GM12878 (cell line): ENCODE data around the gene ATOSA. TPM values are rescaled to one million over a fixed set of nuclear protein-coding genes. Genes with fewer than 3 reads are reported as not detected.

Experiments
- ATAC-seq: fragments of 200-7000 bp; cut with Tn5 transposase; 3 replicates; pipeline ENCODE4 v1.9.1; 2020; ENCODE audit warnings: mild to moderate bottlenecking, moderate library complexity
- BruUV-seq: library from RNA; stranded (reverse); fragments of 400-500 nt; replicated peaks from 2 replicates; lab custom pipeline; 2021; lab: Mats Ljungman, UMichigan
- CTCF ChIA-PET: fragments of 300-600 bp; sonication (Branson Sonifier 250); formaldehyde crosslinking; extraction: SDS; loops from one replicate; lab custom pipeline; 2021; ENCODE audit warnings: inconsistent platforms; lab: Yijun Ruan, JAX
- POLR2A ChIA-PET: fragments of 350-600 bp; formaldehyde crosslinking; extraction: SDS; loops from one replicate; lab custom pipeline; 2021; ENCODE audit warnings: inconsistent platforms; lab: Charles Lee
- RAD21 ChIA-PET: fragments of 300-600 bp; sonication (Branson Sonifier 250); formaldehyde crosslinking; loops from one replicate; lab custom pipeline; 2023; ENCODE audit warnings: antibody characterized with exemption; ENCODE audit not compliant: unreplicated experiment; lab: Charles Lee
- SMC1A ChIA-PET: fragments of 300-600 bp; sonication (Branson Sonifier 250); formaldehyde crosslinking; loops from one replicate; lab custom pipeline; 2023; ENCODE audit not compliant: unreplicated experiment, uncharacterized antibody; lab: Charles Lee
- DNase-seq: peaks from one replicate; pipeline ENCODE4 v3.0.0-alpha.2; 2011; ENCODE audit warnings: low read depth, low spot score
- FAIRE-seq: peaks from 3 replicates; lab custom pipeline; 2011; peaks lifted over from hg19 to GRCh38; lab: Jason Lieb, UNC
- H2AFZ ChIP-seq: 2 replicates; pipeline ENCODE4 v1.6.0; 2011; ENCODE audit warnings: low read depth, low read length, control low read depth; ENCODE audit not compliant: control insufficient read depth
- H3K27ac ChIP-seq: 2 replicates; pipeline ENCODE4 v1.5.1; 2011; ENCODE audit warnings: control low read depth; ENCODE audit not compliant: control insufficient read depth, insufficient read depth
- H3K27me3 ChIP-seq, 2 experiments: replicated peaks in 1 of 2; 2 replicates each; pipeline versions ENCODE4 v1.6.0 to v1.6.1; 2011; ENCODE audit warnings: low read length in 1 of 2; ENCODE audit not compliant: control insufficient read depth in 2 of 2, insufficient read depth in 2 of 2
- H3K36me3 ChIP-seq, 2 experiments: 2 replicates each; pipeline ENCODE4 v1.5.1; 2011; ENCODE audit warnings: low read length in 1 of 2; ENCODE audit not compliant: control insufficient read depth in 2 of 2, insufficient read depth in 2 of 2
- H3K4me1 ChIP-seq: 2 replicates; pipeline ENCODE4 v1.6.1; 2011; ENCODE audit warnings: mild to moderate bottlenecking, low read length, moderate library complexity, mixed read lengths; ENCODE audit not compliant: control insufficient read depth, insufficient read depth
- H3K4me2 ChIP-seq: 2 replicates; pipeline ENCODE4 v1.6.0; 2011; ENCODE audit warnings: control low read depth; ENCODE audit not compliant: control insufficient read depth, insufficient read depth
- H3K4me3 ChIP-seq: fragments of 200-600 bp; sonication (generic); 2 replicates; pipeline ENCODE4 v1.5.1; 2016
- H3K79me2 ChIP-seq: 2 replicates; pipeline ENCODE4 v1.6.0; 2011; ENCODE audit warnings: low read length; ENCODE audit not compliant: control insufficient read depth, insufficient read depth
- H3K9ac ChIP-seq: 2 replicates; pipeline ENCODE4 v1.8.0; 2011; ENCODE audit warnings: low read length, control low read depth, mixed read lengths; ENCODE audit not compliant: control insufficient read depth, insufficient read depth
- H3K9me3 ChIP-seq: replicated peaks from 3 replicates; pipeline ENCODE4 v1.5.1; 2011; ENCODE audit warnings: mild to moderate bottlenecking, low read length; ENCODE audit not compliant: control insufficient read depth, insufficient read depth
- H4K20me1 ChIP-seq: 2 replicates; pipeline ENCODE4 v1.6.0; 2011; ENCODE audit not compliant: control insufficient read depth, insufficient read depth
- CEBPB ChIP-seq, 2 experiments: fragments of 150-350 bp in 1 of 2; IDR thresholded peaks; 2 replicates each; pipeline ENCODE4 v1.6.1; 2012 to 2014; ENCODE audit warnings: low read depth in 2 of 2, low read length in 2 of 2, borderline replicate concordance in 1 of 2, inconsistent platforms in 1 of 2
- E2F4 ChIP-seq: IDR thresholded peaks from 2 replicates; pipeline ENCODE4 v1.6.1; 2012; ENCODE audit warnings: low read depth, low read length, improper control_type of control experiment
- GATAD2B ChIP-seq: fragments of 450-650 bp; conservative IDR thresholded peaks from 2 replicates; pipeline ENCODE4 v1.6.1; 2017; ENCODE audit warnings: low read depth, mild to moderate bottlenecking, moderate library complexity
- MEF2A ChIP-seq: IDR thresholded peaks from 2 replicates; pipeline ENCODE4 v1.6.1; 2011; ENCODE audit warnings: low read depth, mild to moderate bottlenecking, low read length, moderate library complexity; ENCODE audit not compliant: insufficient read depth
- MLLT1 ChIP-seq: fragments of 450-650 bp; IDR thresholded peaks from 2 replicates; pipeline ENCODE4 v1.6.1; 2016; ENCODE audit warnings: mild to moderate bottlenecking
- NR2C2 ChIP-seq: IDR thresholded peaks from 2 replicates; pipeline ENCODE4 v1.6.1; 2011; ENCODE audit warnings: borderline replicate concordance, low read depth; ENCODE audit not compliant: control insufficient read depth, insufficient read length
- RB1 ChIP-seq: fragments of 450-650 bp; formaldehyde crosslinking; IDR thresholded peaks from 2 replicates; pipeline ENCODE4 v1.6.1; 2017; ENCODE audit warnings: mild to moderate bottlenecking, borderline replicate concordance
- RELA ChIP-seq: fragments of 450-650 bp; IDR thresholded peaks from 2 replicates; pipeline ENCODE4 v1.8.0; 2014; ENCODE audit warnings: borderline replicate concordance; ENCODE audit not compliant: partially characterized antibody
- RUNX3 ChIP-seq: IDR thresholded peaks from 2 replicates; pipeline ENCODE4 v1.6.1; 2012; ENCODE audit warnings: low read length, inconsistent platforms
- SIN3A ChIP-seq: IDR thresholded peaks from 2 replicates; pipeline ENCODE4 v1.6.1; 2012; ENCODE audit warnings: low read depth, low read length, improper control_type of control experiment
- SREBF1 ChIP-seq: IDR thresholded peaks from 2 replicates; pipeline ENCODE4 v1.6.1; 2012; ENCODE audit warnings: mild to moderate bottlenecking, low read length
- SRF ChIP-seq, 2 experiments: IDR thresholded peaks; 2 replicates each; pipeline ENCODE4 v1.6.1; 2011; ENCODE audit warnings: low read depth in 2 of 2, low read length in 2 of 2, mild to moderate bottlenecking in 1 of 2, moderate library complexity in 1 of 2
- TCF3 ChIP-seq: IDR thresholded peaks from 2 replicates; pipeline ENCODE4 v1.6.1; 2012; ENCODE audit warnings: low read depth, mild to moderate bottlenecking, low read length, borderline replicate concordance; ENCODE audit not compliant: insufficient read depth
- WGBS: methylation state at CpG from one replicate; pipeline ENCODE4 v1.1.6; 2016; ENCODE audit warnings: low lambda C conversion rate; ENCODE audit not compliant: insufficient replicate concordance, insufficient coverage; ENCODE audit errors: missing lambda C conversion rate; 5-methylcytosine and 5-hydroxymethylcytosine counted together
- in situ Hi-C: fragments of 300-500 bp; cut with MboI; formaldehyde crosslinking; loops from 9 replicates; pipeline ENCODE4 v1.14.3; 2018; ENCODE audit warnings: mixed read lengths
- intact Hi-C: fragments of 100-400 bp; cut with micrococcal nuclease; formaldehyde crosslinking; loops from one replicate; pipeline ENCODE4 v1.14.2; 2022; ENCODE audit not compliant: unreplicated experiment
- polyA plus RNA-seq, 11 experiments: library from polyadenylated mRNA; depleted of rRNA in 4 of 11; unstranded in 6 of 11; stranded (reverse) in 5 of 11; fragments of >200 nt; fragmentation: Nextera tagmentation in 4 of 11; fragmentation: Illumina TruSeq in 1 of 11; extraction: Ambion mirVana in 4 of 11; extraction: Trizol in 1 of 11; gene quantifications; 1 replicate in 1 of 11; 2 replicates in 10 of 11; pipeline versions ENCODE4 v1.2.1 to v1.2.3, GENCODE V29; 2011 to 2016; ENCODE audit warnings: inconsistent platforms in 2 of 11, missing spikeins in 2 of 11, low read depth in 1 of 11
- total RNA-seq, 4 experiments: library from RNA; depleted of rRNA in 3 of 4; stranded (reverse); fragments of >200 nt in 3 of 4; fragmentation: Illumina TruSeq in 1 of 4; extraction: Trizol in 1 of 4; gene quantifications; 2 replicates each; pipeline versions ENCODE4 v1.2.1 to v1.2.3, GENCODE V29; 2013 to 2021

ATOSA gene
- total and polyA plus RNA-seq, 10 of the 15 experiments (the other 5 are each of a cell fraction or from before 2014, with no cell fraction given): 6.8 to 24.3 (median 14.6) TPM

- SMC1A ChIA-PET: interaction anchor here (1.0 to 2.0 kb wide), 4 partner anchors 120 to 452 kb away, joined by 3 to 6 read pairs (median 4); no protein-coding TSS in a partner anchor
- BruUV-seq: no TSS peak
- no peaks in the 10 kb centered on the region for H4K20me1 ChIP-seq
- H3K9ac ChIP-seq: no peak overlapping the region
- in situ Hi-C loops: no loop called here
- POLR2A ChIA-PET: no interaction called here
- RAD21 ChIA-PET: no interaction called here
- TF ChIP-seq RB1 (no peak), GATAD2B (no peak), MEF2A (0 out of 2 replicates have a peak, but pooled peaks have one; percentile 16), SIN3A (no peak)
- H3K27me3 ChIP-seq: no peaks in the 10 kb centered on the region
- peaks cover 20% of the 10 kb centered on the region for H3K79me2 ChIP-seq
- DNase-seq (no peak), ATAC-seq (no peak), FAIRE-seq (no peak)
- no peak overlapping the region for H2AFZ ChIP-seq
- H3K4me3 ChIP-seq: no peak overlapping the region
- H3K36me3 ChIP-seq: no peaks in the 10 kb centered on the region
- peak overlapping the region; percentile 94 for H3K4me2 ChIP-seq
- peak overlapping the region; percentile 61; the same call in 1 of the 2 replicates for H3K27ac ChIP-seq
- intact Hi-C loops: no loop called here
- peaks cover 43% of the 10 kb centered on the region for H3K4me1 ChIP-seq
- CTCF ChIA-PET: interaction anchor here (1.4 kb wide), 1 partner anchor 424 kb away, joined by 4 read pairs; no protein-coding TSS in a partner anchor
- H3K9me3 ChIP-seq: no peaks in the 10 kb centered on the region
These were observed 1.6 kb upstream of the ATOSA start for GRCh38 chr15:52680761-52681160.

GRCh38 chr15:52680041-52680391, 828 bp upstream of the ATOSA start:
- peak overlapping the region; percentile 53 for H3K4me3 ChIP-seq
- no peaks in the 10 kb centered on the region for H3K9me3 ChIP-seq
- ChIA-PET SMC1A (interaction anchor here (0.8 to 2.0 kb wide), 6 partner anchors 30 to 423 kb away, joined by 3 to 6 read pairs (median 4); no protein-coding TSS in a partner anchor), POLR2A (interaction anchor here (0.7 to 1.5 kb wide), 2 partner anchors 213 to 704 kb away, joined by 4 to 7 read pairs; no protein-coding TSS in a partner anchor), CTCF (interaction anchor here (0.8 to 1.4 kb wide), 4 partner anchors 100 to 423 kb away, joined by 3 to 5 read pairs (median 4); no protein-coding TSS in a partner anchor), RAD21 (interaction anchor here (0.7 to 1.3 kb wide), 4 partner anchors 8 to 470 kb away, joined by 3 to 4 read pairs (median 4); no protein-coding TSS in a partner anchor)
- in situ Hi-C loops (no loop called here), intact Hi-C loops (no loop called here)
- peaks cover 23% of the 10 kb centered on the region for H3K79me2 ChIP-seq
- no peak overlapping the region for H3K27ac ChIP-seq
- FAIRE-seq (no peak), DNase-seq (no peak), ATAC-seq (no peak)
- no peaks in the 10 kb centered on the region; a peak in 1 of 4 replicates for H3K36me3 ChIP-seq
- no peaks in the 10 kb centered on the region for H4K20me1 ChIP-seq
- 15% methylated on average over 3 of the region's 3 CpGs for WGBS
- no TSS peak for BruUV-seq
- peaks cover 43% of the 10 kb centered on the region for H3K4me1 ChIP-seq
- H3K4me2 ChIP-seq: peak overlapping the region; percentile 94
- H2AFZ ChIP-seq: peak overlapping the region; percentile 68
- no peaks in the 10 kb centered on the region for H3K27me3 ChIP-seq
- H3K9ac ChIP-seq: peak overlapping the region; percentile 57; the same call in 1 of the 2 replicates
- TF ChIP-seq TCF3 (no peak), E2F4 (no peak), GATAD2B (no peak), RELA (no peak), RUNX3 (no peak), SRF (IDR thresholded peaks at IDR 0.05; ENCODE audit: low read depth in 2 of 2, low read length in 2 of 2) (no peak), SREBF1 (no peak), CEBPB (IDR thresholded peaks at IDR 0.05; ENCODE audit: borderline replicate concordance in 1 of 2, low read depth in 2 of 2, low read length in 2 of 2) (no peak), NR2C2 (no peak), MLLT1 (no peak)
